OCI-LY3 (cell line): Measurements from ENCODE around the gene NUDT9.

Experiments
- CTCF ChIP-seq: fragments of 200-600, 300-600 bp; sonication (generic); IDR thresholded peaks from 2 replicates; pipeline ENCODE4 v1.5.1; 2014; ENCODE audit warnings: antibody characterized with exemption, low read length, low read depth
- EZH2phosphoT487 ChIP-seq: fragments of 200-600 bp; shearing (Covaris generic); IDR thresholded peaks from 2 replicates; pipeline ENCODE4 v1.6.1; 2018; ENCODE audit warnings: antibody characterized with exemption, mixed run types, low read depth

GRCh38 chr4:87399954-87400353, 22.4 kb upstream of the NUDT9 start:
- TF ChIP-seq CTCF = no peak
- TF ChIP-seq EZH2phosphoT487 = no peak
